HG03159 (cell line): ENCODE results near the gene HSDL2.
"Not testable (repeated sequence)": the region's sequence is repeated elsewhere in the genome, so short reads cannot be mapped to it uniquely, and the experiment has no call there.

ENCODE experiments used
- ATAC-seq: cut with Tn5 transposase; IDR thresholded peaks from one replicate; pipeline ENCODE4 v1.9.1; 2021; ENCODE audit warnings: mild to moderate bottlenecking, moderate library complexity; ENCODE audit not compliant: unreplicated experiment

The HSDL2 gene

GRCh38 chr9:112494153-112494552 is 114.2 kb downstream of the HSDL2 start:
- no peak for ATAC-seq

GRCh38 chr9:112495614-112496013 is 115.7 kb downstream of the HSDL2 start:
- no peak for ATAC-seq

GRCh38 chr9:112496074-112496722 is 116.3 kb downstream of the HSDL2 start:
- no peak for ATAC-seq

- ATAC-seq: no peak
Measured at GRCh38 chr9:112500842-112501241, 120.9 kb downstream of the HSDL2 start.

- no peak for ATAC-seq
Measured at GRCh38 chr9:112501287-112501686, 121.4 kb downstream of the HSDL2 start.

GRCh38 chr9:112502175-112502946 is 122.5 kb downstream of the HSDL2 start:
- ATAC-seq: no peak

- no peak for ATAC-seq
Measured at GRCh38 chr9:112503170-112503569, 123.3 kb downstream of the HSDL2 start.

- ATAC-seq: no peak
Measured at GRCh38 chr9:112505086-112505485, 125.2 kb downstream of the HSDL2 start.

GRCh38 chr9:112505607-112506006 is 125.7 kb downstream of the HSDL2 start:
- no peak for ATAC-seq

- no peak for ATAC-seq
Measured at GRCh38 chr9:112506571-112506970, 126.7 kb downstream of the HSDL2 start.

GRCh38 chr9:112507001-112507680 is 127.2 kb downstream of the HSDL2 start:
- ATAC-seq: no peak

- no peak for ATAC-seq
Measured at GRCh38 chr9:112508377-112508776, 128.5 kb downstream of the HSDL2 start.

- not testable (repeated sequence) for ATAC-seq
Measured at GRCh38 chr9:112512377-112512776, 132.5 kb downstream of the HSDL2 start.

GRCh38 chr9:112516769-112517168 is 136.9 kb downstream of the HSDL2 start:
- ATAC-seq: no peak

GRCh38 chr9:112520069-112520468 is 140.2 kb downstream of the HSDL2 start:
- no peak for ATAC-seq

- ATAC-seq: no peak
Measured at GRCh38 chr9:112520656-112521055, 140.7 kb downstream of the HSDL2 start.
